PC-3 (cell line): Measurements from ENCODE around the gene BOLA3. TPM values are rescaled to one million over a fixed set of nuclear protein-coding genes. Genes with fewer than 3 reads are reported as not detected.

Experiments used
- ATAC-seq: fragments of 200-7000 bp; cut with Tn5 transposase; 2 replicates; pipeline ENCODE4 v1.9.1; 2020; ENCODE audit warnings: mild to moderate bottlenecking, moderate library complexity
- BruUV-seq: library from RNA; stranded (reverse); fragments of 400-500 nt; replicated peaks from 2 replicates; lab custom pipeline; 2021; lab: Mats Ljungman, UMichigan
- CTCF ChIA-PET: fragments of 300-600 bp; sonication (Branson Sonifier 250); formaldehyde crosslinking; loops from one replicate; lab custom pipeline; 2022; ENCODE audit warnings: antibody characterized with exemption; lab: Charles Lee
- POLR2A ChIA-PET: fragments of 300-600 bp; sonication (Branson Sonifier 250); formaldehyde crosslinking; loops from one replicate; lab custom pipeline; 2022; ENCODE audit warnings: antibody characterized with exemption; ENCODE audit not compliant: unreplicated experiment; lab: Charles Lee
- DNase-seq: peaks from one replicate; pipeline ENCODE4 v3.0.0-alpha.2; 2015
- H2AFZ ChIP-seq: fragments of 300-600 bp; sonication (generic); 2 replicates; pipeline ENCODE4 v1.6.0; 2016; ENCODE audit warnings: antibody characterized with exemption, low read length
- H3F3A ChIP-seq: fragments of 300-600 bp; sonication (generic); one replicate; pipeline ENCODE4 v1.6.0; 2017; ENCODE audit warnings: antibody characterized with exemption, low read length, control low read depth, mild to moderate bottlenecking; ENCODE audit not compliant: unreplicated experiment
- H3K27ac ChIP-seq: fragments of 300-600 bp; sonication (generic); 2 replicates; pipeline ENCODE4 v1.5.1; 2016; ENCODE audit warnings: mild to moderate bottlenecking, low read length
- H3K27me3 ChIP-seq: fragments of 300-600 bp; sonication (generic); 2 replicates; pipeline ENCODE4 v1.6.1; 2016; ENCODE audit warnings: low read length, mixed read lengths
- H3K36me3 ChIP-seq: fragments of 300-600 bp; sonication (generic); 2 replicates; pipeline ENCODE4 v1.6.1; 2016; ENCODE audit warnings: low read depth, mixed run types, low read length, mixed read lengths
- H3K4me1 ChIP-seq: fragments of 300-600 bp; sonication (generic); 2 replicates; pipeline ENCODE4 v1.5.1; 2016; ENCODE audit warnings: low read length; ENCODE audit not compliant: insufficient read depth
- H3K4me2 ChIP-seq: fragments of 300-600 bp; sonication (generic); 2 replicates; pipeline ENCODE4 v1.6.0; 2016; ENCODE audit warnings: low read length
- H3K4me3 ChIP-seq: fragments of 300-600 bp; sonication (generic); 2 replicates; pipeline ENCODE4 v1.5.1; 2016; ENCODE audit warnings: mild to moderate bottlenecking, low read length, mixed read lengths
- H3K79me2 ChIP-seq: fragments of 300-600 bp; sonication (generic); 2 replicates; pipeline ENCODE4 v1.6.1; 2017; ENCODE audit warnings: low read length, mixed read lengths
- H3K9ac ChIP-seq: fragments of 300-600 bp; sonication (generic); 2 replicates; pipeline ENCODE4 v1.6.0; 2016; ENCODE audit warnings: mild to moderate bottlenecking, low read length
- H3K9me2 ChIP-seq: fragments of 300-600 bp; sonication (generic); replicated peaks from 2 replicates; pipeline ENCODE4 v1.6.1; 2016; ENCODE audit warnings: mixed run types, low read length, mixed read lengths
- H3K9me3 ChIP-seq: fragments of 300-600 bp; sonication (generic); 2 replicates; pipeline ENCODE4 v1.6.1; 2016; ENCODE audit warnings: low read length, mixed read lengths
- H4K20me1 ChIP-seq: fragments of 300-600 bp; sonication (generic); 2 replicates; pipeline ENCODE4 v1.6.1; 2016; ENCODE audit warnings: low read length, mixed read lengths
- EZH2 ChIP-seq: fragments of 300-600 bp; sonication (generic); IDR thresholded peaks from one replicate; pipeline ENCODE4 v1.6.1; 2017; ENCODE audit warnings: antibody characterized with exemption, mild to moderate bottlenecking, low read length; ENCODE audit not compliant: unreplicated experiment
- EZH2phosphoT487 ChIP-seq: fragments of 300-600 bp; sonication (generic); IDR thresholded peaks from 2 replicates; pipeline ENCODE4 v1.6.1; 2018; ENCODE audit warnings: mild to moderate bottlenecking, antibody characterized with exemption, low read length, borderline replicate concordance
- intact Hi-C: fragments of 100-400 bp; cut with micrococcal nuclease; formaldehyde crosslinking; loops from 2 replicates; pipeline ENCODE4 v1.9.0; 2023
- total RNA-seq: library from RNA; depleted of rRNA; stranded (reverse); fragments of >200 nt; gene quantifications from 2 replicates; pipeline ENCODE4 v1.2.3, GENCODE V29; 2014
- TF ChIP-seq, protein P1 (sequence below): fragments of 300-600 bp; sonication (generic); conservative IDR thresholded peaks from 2 replicates; pipeline ENCODE4 v1.5.1; 2017; ENCODE audit warnings: antibody characterized with exemption, low read depth, mild to moderate bottlenecking, low read length

Gene BOLA3
- total RNA-seq, 1 experiment from 2014 or later: 104 TPM

- no TSS peak for BruUV-seq
- peaks cover 9% of the 10 kb centered on the region; the same call in 1 of the 2 replicates for H3K36me3 ChIP-seq
- no peaks in the 10 kb centered on the region for H3K4me1 ChIP-seq
- H3K9me3 ChIP-seq: no peaks in the 10 kb centered on the region
- no peak overlapping the region for H3K27ac ChIP-seq
- no peaks in the 10 kb centered on the region for H3F3A ChIP-seq
- H3K9ac ChIP-seq: no peak overlapping the region
- H3K4me3 ChIP-seq: no peak overlapping the region
- TF ChIP-seq EZH2 (no peak), EZH2phosphoT487 (no peak)
- TF ChIP-seq, protein P1, sequence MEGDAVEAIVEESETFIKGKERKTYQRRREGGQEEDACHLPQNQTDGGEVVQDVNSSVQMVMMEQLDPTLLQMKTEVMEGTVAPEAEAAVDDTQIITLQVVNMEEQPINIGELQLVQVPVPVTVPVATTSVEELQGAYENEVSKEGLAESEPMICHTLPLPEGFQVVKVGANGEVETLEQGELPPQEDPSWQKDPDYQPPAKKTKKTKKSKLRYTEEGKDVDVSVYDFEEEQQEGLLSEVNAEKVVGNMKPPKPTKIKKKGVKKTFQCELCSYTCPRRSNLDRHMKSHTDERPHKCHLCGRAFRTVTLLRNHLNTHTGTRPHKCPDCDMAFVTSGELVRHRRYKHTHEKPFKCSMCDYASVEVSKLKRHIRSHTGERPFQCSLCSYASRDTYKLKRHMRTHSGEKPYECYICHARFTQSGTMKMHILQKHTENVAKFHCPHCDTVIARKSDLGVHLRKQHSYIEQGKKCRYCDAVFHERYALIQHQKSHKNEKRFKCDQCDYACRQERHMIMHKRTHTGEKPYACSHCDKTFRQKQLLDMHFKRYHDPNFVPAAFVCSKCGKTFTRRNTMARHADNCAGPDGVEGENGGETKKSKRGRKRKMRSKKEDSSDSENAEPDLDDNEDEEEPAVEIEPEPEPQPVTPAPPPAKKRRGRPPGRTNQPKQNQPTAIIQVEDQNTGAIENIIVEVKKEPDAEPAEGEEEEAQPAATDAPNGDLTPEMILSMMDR: no peak
- no peaks in the 10 kb centered on the region for H4K20me1 ChIP-seq
- intact Hi-C loops: no loop called here
- H3K9me2 ChIP-seq: no peaks in the 10 kb centered on the region
- DNase-seq: no peak
- H3K4me2 ChIP-seq: no peak overlapping the region
- no peaks in the 10 kb centered on the region for H3K27me3 ChIP-seq
- no peaks in the 10 kb centered on the region for H3K79me2 ChIP-seq
- ChIA-PET CTCF (no interaction called here), POLR2A (no interaction called here)
- ATAC-seq: no peak
- H2AFZ ChIP-seq: no peak overlapping the region
Measured at GRCh38 chr2:74102516-74102915, 45.2 kb downstream of the BOLA3 start.

DNA sequence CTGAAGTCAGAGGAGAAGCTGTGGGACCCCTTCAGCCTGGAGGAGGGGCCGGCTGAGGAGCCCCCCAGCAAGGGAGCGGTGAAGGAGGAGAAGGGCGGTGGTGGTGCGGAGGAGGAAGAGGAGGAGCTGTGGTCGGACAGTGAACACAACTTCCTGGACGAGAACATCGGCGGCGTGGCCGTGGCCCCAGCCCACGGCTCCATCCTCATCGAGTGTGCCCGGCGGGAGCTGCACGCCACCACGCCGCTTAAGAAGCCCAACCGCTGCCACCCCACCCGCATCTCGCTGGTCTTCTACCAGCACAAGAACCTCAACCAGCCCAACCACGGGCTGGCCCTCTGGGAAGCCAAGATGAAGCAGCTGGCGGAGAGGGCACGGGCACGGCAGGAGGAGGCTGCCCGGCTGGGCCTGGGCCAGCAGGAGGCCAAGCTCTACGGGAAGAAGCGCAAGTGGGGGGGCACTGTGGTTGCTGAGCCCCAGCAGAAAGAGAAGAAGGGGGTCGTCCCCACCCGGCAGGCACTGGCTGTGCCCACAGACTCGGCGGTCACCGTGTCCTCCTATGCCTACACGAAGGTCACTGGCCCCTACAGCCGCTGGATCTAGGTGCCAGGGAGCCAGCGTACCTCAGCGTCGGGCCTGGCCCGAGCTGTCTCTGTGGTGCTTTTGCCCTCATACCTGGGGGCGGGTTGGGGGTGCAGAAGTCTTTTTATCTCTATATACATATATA is 46.0 kb downstream of the BOLA3 start:
- no peaks in the 10 kb centered on the region for H3K9me2 ChIP-seq
- no peak for TF ChIP-seq EZH2phosphoT487
- TF ChIP-seq, protein P1: no peak
- no peak for TF ChIP-seq EZH2
- intact Hi-C loops: no loop called here
- ATAC-seq (no peak), DNase-seq (no peak)
- no peak overlapping the region for H3K27ac ChIP-seq
- H3F3A ChIP-seq: no peaks in the 10 kb centered on the region
- H3K36me3 ChIP-seq: peaks cover 9% of the 10 kb centered on the region; the same call in 1 of the 2 replicates
- no peak overlapping the region for H3K9ac ChIP-seq
- BruUV-seq: no TSS peak
- H2AFZ ChIP-seq: no peak overlapping the region
- no peak overlapping the region for H3K4me3 ChIP-seq
- H4K20me1 ChIP-seq: no peaks in the 10 kb centered on the region
- no peaks in the 10 kb centered on the region for H3K4me1 ChIP-seq
- CTCF ChIA-PET: no interaction called here
- H3K27me3 ChIP-seq: no peaks in the 10 kb centered on the region
- no peak overlapping the region for H3K4me2 ChIP-seq
- no peaks in the 10 kb centered on the region for H3K79me2 ChIP-seq
- POLR2A ChIA-PET: no interaction called here
- no peaks in the 10 kb centered on the region for H3K9me3 ChIP-seq
